Iris pigment epithelial cell (primary cell): ENCODE data around the gene AASDHPPT.
A peak's percentile ranks its signal among the peaks of the same experiment; 100 is the strongest.
"Not testable (repeated sequence)": the region's sequence is repeated elsewhere in the genome, so short reads cannot be mapped to it uniquely, and the experiment has no call there.

Source experiments
- DNase-seq: peaks from one replicate; pipeline ENCODE4 v3.0.0-alpha.2; 2011; ENCODE audit warnings: low read depth

Gene AASDHPPT, protein sequence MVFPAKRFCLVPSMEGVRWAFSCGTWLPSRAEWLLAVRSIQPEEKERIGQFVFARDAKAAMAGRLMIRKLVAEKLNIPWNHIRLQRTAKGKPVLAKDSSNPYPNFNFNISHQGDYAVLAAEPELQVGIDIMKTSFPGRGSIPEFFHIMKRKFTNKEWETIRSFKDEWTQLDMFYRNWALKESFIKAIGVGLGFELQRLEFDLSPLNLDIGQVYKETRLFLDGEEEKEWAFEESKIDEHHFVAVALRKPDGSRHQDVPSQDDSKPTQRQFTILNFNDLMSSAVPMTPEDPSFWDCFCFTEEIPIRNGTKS

DNA sequence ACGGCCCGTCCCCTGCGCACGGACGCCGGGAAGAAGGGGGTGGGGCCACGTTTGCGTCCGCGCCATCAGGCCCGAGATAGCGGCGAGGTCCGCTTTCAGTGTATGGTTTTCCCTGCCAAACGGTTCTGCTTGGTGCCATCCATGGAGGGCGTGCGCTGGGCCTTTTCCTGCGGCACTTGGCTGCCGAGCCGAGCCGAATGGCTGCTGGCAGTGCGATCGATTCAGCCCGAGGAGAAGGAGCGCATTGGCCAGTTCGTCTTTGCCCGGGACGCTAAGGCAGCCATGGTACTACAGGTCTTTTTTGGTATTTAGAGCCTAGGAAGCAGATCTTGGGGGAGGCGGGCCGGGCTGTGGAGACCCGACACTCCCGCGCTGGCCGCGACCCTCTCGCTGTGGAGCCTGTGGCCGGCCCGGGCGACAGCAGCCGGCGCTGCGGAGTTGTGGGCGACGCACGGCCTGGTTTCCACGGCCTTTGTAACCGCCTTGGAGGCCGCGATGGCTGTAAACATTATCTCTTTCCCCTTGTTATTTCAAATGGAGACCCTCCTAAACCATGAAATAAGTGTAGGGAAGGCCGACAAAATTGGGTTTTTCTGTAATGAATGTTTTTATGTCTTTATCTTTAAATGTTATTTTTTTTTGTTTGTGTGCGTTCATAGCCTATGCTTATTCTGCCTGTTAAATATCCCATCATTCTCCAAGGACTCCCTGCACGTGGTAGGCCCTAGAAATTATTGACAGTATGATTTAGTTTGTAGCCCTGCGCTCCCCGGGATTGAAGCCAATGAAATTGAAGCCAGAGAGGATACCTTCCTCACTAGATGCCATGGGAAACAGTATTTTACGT, at the start of gene AASDHPPT:
Gene AASDHPPT, plus strand, starts transcription at position 54 of the 847 bp plus-strand sequence. Its CDS starts 49 bp downstream, at position 103.
- DNase-seq: peak; percentile 49

GRCh38 chr11:106030609-106031008, 46.9 kb upstream of the AASDHPPT start:
- no peak for DNase-seq

- DNase-seq: peak; percentile 72
Measured at GRCh38 chr11:106031202-106031810, 46.2 kb upstream of the AASDHPPT start.

GRCh38 chr11:106031936-106032335, 45.5 kb upstream of the AASDHPPT start:
- DNase-seq: no peak

GRCh38 chr11:106032861-106033260, 44.6 kb upstream of the AASDHPPT start:
- peak; percentile 49 for DNase-seq

DNA sequence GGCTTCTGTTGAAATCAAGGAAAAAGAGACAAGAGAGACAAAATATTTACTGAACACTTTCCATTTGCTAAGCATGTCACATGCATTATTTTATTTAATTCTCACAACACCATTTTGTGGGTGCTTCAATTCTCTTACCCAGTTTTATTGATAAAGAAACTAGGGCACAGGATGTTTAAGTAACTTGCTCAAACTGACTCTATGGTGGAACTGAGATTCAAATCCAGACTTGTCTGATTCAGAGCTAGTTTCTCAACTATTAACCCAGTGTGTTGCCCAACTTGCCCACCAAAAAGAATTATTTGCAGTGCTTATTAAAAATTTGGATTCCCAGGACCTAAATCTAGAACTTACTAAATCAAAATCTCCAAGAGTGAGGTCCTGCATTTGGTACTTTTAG, 33.9 kb upstream of the AASDHPPT start:
- no peak for DNase-seq

GRCh38 chr11:106047631-106048030, 29.8 kb upstream of the AASDHPPT start:
- DNase-seq: no peak

DNA sequence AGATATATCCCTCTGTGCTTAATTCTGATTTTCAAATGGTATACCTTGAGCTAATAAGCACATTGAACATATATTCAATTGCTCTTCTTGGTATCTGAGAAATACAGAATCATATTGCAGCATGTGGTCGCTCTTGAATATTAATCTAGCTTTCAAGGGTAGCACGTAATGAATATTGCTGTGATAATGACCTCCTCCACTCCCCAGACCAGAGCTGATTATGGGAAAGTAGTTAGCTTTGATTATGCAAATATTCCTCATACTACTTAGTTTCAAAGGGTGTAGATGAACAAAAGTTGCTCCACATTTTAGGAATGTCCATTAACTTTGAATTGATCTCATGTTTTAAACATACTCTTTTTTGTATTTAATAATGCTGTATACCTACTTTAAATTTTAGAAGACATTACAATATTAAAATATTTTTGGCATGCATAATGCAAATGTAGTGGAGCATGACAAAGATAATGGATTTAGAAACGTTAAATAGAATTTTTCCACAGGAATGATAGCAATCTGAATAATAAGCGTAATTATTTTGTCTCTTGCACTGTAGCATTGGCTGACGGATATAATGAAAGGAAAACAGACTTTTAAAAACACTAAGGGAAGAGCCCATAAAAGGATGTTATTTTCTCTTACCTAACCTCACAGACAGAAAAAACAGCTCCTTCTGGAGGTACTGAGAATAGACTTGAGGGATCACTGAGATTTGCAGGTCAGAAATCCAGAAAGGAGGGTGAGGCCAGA, 27.6 kb upstream of the AASDHPPT start:
- DNase-seq: no peak

DNA sequence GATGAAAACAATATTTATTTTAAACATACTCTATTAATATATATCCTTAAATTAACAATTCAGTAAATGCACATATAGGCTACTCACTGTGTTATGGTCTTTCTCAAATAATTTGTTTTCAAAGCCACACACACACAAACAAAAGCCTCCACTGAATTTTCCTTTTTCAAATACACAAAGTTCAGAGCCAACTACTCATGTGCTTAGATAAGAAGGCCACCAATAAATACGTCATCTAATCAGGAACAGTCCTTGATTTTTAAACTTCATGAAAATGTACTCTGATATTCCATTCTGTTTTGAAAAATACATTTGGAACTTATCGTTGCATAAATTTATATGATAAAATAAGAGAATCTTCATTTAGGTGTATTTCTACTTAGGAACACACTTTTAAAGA, 26.4 kb upstream of the AASDHPPT start:
- no peak for DNase-seq

- not testable (repeated sequence) for DNase-seq
Measured at GRCh38 chr11:106058377-106058776, 19.1 kb upstream of the AASDHPPT start.

DNA sequence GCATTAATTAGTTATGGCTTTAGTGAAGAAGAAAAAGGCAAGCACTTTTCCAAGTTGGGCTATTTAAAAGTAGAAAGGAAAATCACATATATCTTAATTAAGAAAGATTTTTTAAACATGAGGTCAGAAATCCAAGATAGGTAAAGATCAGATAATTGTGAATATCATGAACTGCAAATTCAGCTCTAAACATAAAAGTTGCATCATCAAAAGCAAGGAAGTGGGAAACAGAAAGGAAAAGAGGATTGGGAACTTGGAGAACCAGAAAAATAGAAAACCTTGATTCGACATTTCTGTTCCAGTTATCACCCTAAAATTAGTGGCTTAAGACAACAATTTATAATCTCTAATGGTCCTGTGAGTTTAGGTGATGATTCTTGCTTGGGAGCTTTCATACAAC, 17.8 kb upstream of the AASDHPPT start:
- DNase-seq: no peak

DNA sequence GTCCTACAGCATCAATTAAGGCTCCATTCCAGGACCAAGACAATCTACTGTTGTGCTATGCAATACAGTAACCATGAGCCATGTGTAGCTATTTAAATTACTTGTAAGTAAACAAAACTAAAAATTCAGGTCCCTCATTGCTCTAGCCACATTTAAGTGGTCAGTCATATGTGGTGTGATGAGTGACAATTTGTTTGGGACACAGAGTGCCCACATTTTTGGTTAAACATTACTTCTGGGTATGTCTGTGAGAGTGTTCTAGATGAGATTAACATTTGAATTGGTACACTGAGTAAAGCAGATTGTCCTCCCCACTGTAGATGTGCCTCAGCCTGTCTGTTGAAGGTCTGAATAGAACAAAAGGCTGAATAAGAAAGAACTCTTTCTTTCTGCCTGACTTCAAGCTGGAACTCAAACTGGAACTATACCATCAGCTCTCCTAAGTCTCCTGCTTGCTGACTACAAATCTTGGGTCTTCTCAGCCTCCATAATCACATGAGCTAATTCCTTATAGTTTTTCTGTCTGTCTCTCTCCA, 16.1 kb upstream of the AASDHPPT start:
- no peak for DNase-seq

GRCh38 chr11:106061954-106062949, 15.2 kb upstream of the AASDHPPT start:
- DNase-seq: no peak

DNA sequence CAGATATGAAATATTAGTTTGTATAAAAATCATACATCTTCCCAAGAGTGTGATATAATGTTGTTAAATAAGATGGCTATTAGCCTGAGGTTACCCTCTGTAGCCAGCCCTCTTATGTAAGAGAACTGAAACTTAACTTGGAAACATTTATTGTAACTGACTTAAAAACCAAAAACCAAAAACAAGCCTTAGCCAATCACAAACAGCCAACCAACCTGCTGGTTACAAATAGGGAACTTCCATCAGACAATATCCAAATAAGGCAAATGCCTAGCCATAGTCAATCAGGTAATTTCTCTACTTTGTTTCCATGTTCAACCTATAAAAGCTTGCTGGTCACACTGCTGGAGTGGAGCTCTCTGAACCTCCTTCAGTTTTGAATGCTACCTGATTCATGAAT, 14.5 kb upstream of the AASDHPPT start:
- DNase-seq: no peak

DNA sequence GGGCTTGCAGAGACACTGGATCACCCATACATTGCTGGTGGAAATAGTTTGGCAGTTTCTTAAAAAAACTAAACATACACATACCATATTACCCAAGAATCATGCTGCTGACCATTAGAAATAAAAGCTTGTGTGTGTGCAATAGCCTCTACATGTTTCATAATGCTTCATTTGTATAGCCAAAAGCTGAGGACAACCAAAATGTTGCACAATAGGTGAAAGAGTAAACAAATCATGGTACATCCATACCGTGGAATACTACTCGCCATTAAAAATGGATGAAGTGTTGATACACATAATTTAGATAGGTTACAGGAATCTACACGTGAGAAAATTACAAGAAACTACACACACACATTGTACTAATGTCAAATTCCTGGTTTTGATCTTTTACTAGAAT, 6.9 kb upstream of the AASDHPPT start:
- peak; percentile 25 for DNase-seq

- no peak for DNase-seq
Measured at GRCh38 chr11:106072804-106073203, 4.7 kb upstream of the AASDHPPT start.

- DNase-seq: peak; percentile 14
Measured at GRCh38 chr11:106076171-106076918, 1.1 kb upstream of the AASDHPPT start.

GRCh38 chr11:106076919-106077608, 398 bp upstream of the AASDHPPT start, which contains the start of gene KBTBD3:
Gene KBTBD3 (minus strand): TSS chr11:106077347. CDS start chr11:106059097, 18,250 bp downstream.
- peak; percentile 100 for DNase-seq

GRCh38 chr11:106082096-106082495, 4.6 kb downstream of the AASDHPPT start:
- DNase-seq: no peak
